Osteoblast (primary cell): ENCODE measurements around the gene AP5S1. TPM values are rescaled to one million over a fixed set of nuclear protein-coding genes. Genes with fewer than 3 reads are reported as not detected.

ENCODE experiments used
- DNase-seq: peaks from one replicate; pipeline ENCODE4 v3.0.0; 2011; ENCODE audit warnings: low spot score, mixed read lengths; ENCODE audit not compliant: insufficient read length; ENCODE audit errors: missing footprints
- H2AFZ ChIP-seq: 2 replicates; pipeline ENCODE4 v1.6.0; 2011; ENCODE audit warnings: mild to moderate bottlenecking, low read length
- H3K27ac ChIP-seq: 2 replicates; pipeline ENCODE4 v1.5.1; 2011; ENCODE audit warnings: mild to moderate bottlenecking, low read depth, low read length, moderate library complexity
- H3K27me3 ChIP-seq: 2 replicates; pipeline ENCODE4 v1.6.0; 2012; ENCODE audit warnings: mild to moderate bottlenecking, control low read depth, inconsistent platforms, low read length, moderate library complexity; ENCODE audit not compliant: insufficient read depth
- H3K36me3 ChIP-seq: 2 replicates; pipeline ENCODE4 v1.5.1; 2011; ENCODE audit warnings: mild to moderate bottlenecking, low read length, control low read depth, moderate library complexity; ENCODE audit not compliant: insufficient read depth
- H3K4me1 ChIP-seq: 2 replicates; pipeline ENCODE4 v1.5.1; 2011; ENCODE audit warnings: mild to moderate bottlenecking, low read length, control low read depth, moderate library complexity; ENCODE audit not compliant: insufficient read depth
- H3K4me2 ChIP-seq: 2 replicates; pipeline ENCODE4 v1.6.0; 2011; ENCODE audit warnings: mild to moderate bottlenecking, low read length; ENCODE audit not compliant: insufficient read depth
- H3K4me3 ChIP-seq: fragments of 200-600 bp; sonication (generic); 3 replicates; pipeline ENCODE4 v1.5.1; 2012; ENCODE audit warnings: mild to moderate bottlenecking, low read length, inconsistent platforms; ENCODE audit not compliant: insufficient read depth
- H3K79me2 ChIP-seq: 2 replicates; pipeline ENCODE4 v1.6.0; 2012; ENCODE audit warnings: mild to moderate bottlenecking, low read length, control low read depth, inconsistent platforms; ENCODE audit not compliant: insufficient read depth
- H3K9me3 ChIP-seq: 2 replicates; pipeline ENCODE4 v1.5.1; 2011; ENCODE audit warnings: low read depth, low read length, control low read depth
- H4K20me1 ChIP-seq: 2 replicates; pipeline ENCODE4 v1.6.0; 2012; ENCODE audit warnings: mild to moderate bottlenecking, low read length, control low read depth; ENCODE audit not compliant: insufficient read depth
- total RNA-seq: library from RNA; depleted of rRNA; stranded (reverse); fragments of >200 nt; gene quantifications from 2 replicates; pipeline ENCODE4 v1.2.3, GENCODE V29; 2012
- TF ChIP-seq, protein P1 (sequence below): IDR thresholded peaks from 2 replicates; pipeline ENCODE4 v1.5.1; 2011; ENCODE audit warnings: mild to moderate bottlenecking, low read depth, low read length, moderate library complexity; ENCODE audit errors: extremely low read depth

AP5S1 gene
- total RNA-seq, 1 donor, result 25.3 TPM

DNA sequence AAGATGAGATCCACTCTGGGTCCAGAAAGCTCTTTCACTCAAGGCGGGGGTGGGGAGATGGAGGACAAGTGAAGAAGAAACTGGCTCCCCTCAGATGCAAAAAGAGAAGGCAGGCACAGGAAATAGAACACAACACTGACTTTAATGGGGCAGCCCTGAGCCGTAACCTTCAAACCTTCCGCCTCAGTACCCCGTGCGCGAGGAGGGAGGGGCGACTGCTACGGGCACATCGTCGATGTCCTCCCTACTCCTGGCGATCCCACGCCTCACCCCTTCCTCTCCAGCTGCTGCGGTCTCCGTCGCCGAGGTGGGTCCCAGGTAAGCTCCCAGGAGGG lies 43.0 kb upstream of the AP5S1 start:
- TF ChIP-seq, protein P1, sequence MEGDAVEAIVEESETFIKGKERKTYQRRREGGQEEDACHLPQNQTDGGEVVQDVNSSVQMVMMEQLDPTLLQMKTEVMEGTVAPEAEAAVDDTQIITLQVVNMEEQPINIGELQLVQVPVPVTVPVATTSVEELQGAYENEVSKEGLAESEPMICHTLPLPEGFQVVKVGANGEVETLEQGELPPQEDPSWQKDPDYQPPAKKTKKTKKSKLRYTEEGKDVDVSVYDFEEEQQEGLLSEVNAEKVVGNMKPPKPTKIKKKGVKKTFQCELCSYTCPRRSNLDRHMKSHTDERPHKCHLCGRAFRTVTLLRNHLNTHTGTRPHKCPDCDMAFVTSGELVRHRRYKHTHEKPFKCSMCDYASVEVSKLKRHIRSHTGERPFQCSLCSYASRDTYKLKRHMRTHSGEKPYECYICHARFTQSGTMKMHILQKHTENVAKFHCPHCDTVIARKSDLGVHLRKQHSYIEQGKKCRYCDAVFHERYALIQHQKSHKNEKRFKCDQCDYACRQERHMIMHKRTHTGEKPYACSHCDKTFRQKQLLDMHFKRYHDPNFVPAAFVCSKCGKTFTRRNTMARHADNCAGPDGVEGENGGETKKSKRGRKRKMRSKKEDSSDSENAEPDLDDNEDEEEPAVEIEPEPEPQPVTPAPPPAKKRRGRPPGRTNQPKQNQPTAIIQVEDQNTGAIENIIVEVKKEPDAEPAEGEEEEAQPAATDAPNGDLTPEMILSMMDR, result no peak
- no peaks in the 10 kb centered on the region for H3K36me3 ChIP-seq
- H3K9me3 ChIP-seq, result no peaks in the 10 kb centered on the region
- H3K79me2 ChIP-seq, result no peaks in the 10 kb centered on the region
- peak overlapping the region; percentile 94 for H3K4me2 ChIP-seq
- peaks cover 16% of the 10 kb centered on the region for H3K4me1 ChIP-seq
- no peak overlapping the region for H3K27ac ChIP-seq
- H2AFZ ChIP-seq, result peak overlapping the region; percentile 98
- peaks cover 5% of the 10 kb centered on the region for H4K20me1 ChIP-seq
- no peak for DNase-seq
- peak overlapping the region; percentile 78 for H3K4me3 ChIP-seq
- H3K27me3 ChIP-seq, result peaks cover 6% of the 10 kb centered on the region

DNA sequence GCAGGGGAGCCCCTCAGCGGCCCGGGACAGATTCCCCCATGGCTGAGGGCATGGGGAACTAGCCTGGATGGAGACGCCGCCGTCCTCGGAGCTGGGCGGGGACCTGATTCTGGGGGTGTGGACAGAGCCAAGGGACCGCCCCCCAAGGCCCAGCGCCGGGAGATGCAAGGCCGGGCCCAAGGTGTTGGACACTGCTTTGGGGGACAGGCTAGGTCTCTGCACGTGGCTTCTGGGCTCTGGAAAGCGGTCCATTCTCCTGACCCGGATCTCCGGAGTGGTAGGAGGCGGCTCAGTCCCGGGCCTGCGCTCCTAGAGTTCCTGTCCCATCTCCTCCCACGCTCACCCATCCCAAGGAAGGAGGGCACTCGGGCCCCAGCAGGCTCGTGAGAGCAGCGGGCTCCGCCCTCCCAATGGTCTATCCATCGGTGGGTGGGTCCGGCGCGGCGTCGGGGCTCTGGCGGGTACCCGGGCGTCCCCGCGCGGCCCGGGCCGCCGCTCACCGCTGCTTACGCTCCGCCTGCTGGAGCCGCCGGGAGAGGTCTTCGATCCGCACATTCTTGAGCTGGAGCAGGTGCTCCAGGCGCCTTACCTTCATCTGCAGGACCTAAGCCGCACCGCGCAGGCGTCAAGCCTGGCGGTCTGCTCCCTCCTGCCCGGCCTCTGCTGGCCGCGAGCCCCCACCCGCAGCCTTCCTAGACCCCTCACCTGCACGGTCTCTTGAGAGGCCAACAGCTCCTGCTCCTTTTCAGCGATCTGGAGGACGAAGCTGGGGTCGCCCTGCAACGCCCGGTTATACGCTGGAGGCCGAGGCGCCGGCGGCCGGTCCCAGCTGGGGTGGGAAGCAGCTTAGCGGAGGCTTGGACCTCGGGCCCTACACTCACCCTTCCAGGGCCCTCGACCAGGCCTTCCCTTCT lies 42.4 kb upstream of the AP5S1 start:
- peak; percentile 97 for DNase-seq
- TF ChIP-seq, protein P1, result no peak
- Histone ChIP-seq H4K20me1 (peaks cover 11% of the 10 kb centered on the region), H3K4me3 (peak overlapping the region; percentile 78), H2AFZ (peak overlapping the region; percentile 98), H3K4me1 (peaks cover 16% of the 10 kb centered on the region), H3K9me3 (no peaks in the 10 kb centered on the region), H3K4me2 (peak overlapping the region; percentile 94), H3K27ac (no peak overlapping the region), H3K27me3 (peaks cover 6% of the 10 kb centered on the region), H3K79me2 (peaks cover 3% of the 10 kb centered on the region), H3K36me3 (no peaks in the 10 kb centered on the region)

- TF ChIP-seq, protein P1, result no peak
- no peak overlapping the region for H3K27ac ChIP-seq
- peak; percentile 60 for DNase-seq
Observed at GRCh38 chr20:3778976-3779375, 41.4 kb upstream of the AP5S1 start.

DNA sequence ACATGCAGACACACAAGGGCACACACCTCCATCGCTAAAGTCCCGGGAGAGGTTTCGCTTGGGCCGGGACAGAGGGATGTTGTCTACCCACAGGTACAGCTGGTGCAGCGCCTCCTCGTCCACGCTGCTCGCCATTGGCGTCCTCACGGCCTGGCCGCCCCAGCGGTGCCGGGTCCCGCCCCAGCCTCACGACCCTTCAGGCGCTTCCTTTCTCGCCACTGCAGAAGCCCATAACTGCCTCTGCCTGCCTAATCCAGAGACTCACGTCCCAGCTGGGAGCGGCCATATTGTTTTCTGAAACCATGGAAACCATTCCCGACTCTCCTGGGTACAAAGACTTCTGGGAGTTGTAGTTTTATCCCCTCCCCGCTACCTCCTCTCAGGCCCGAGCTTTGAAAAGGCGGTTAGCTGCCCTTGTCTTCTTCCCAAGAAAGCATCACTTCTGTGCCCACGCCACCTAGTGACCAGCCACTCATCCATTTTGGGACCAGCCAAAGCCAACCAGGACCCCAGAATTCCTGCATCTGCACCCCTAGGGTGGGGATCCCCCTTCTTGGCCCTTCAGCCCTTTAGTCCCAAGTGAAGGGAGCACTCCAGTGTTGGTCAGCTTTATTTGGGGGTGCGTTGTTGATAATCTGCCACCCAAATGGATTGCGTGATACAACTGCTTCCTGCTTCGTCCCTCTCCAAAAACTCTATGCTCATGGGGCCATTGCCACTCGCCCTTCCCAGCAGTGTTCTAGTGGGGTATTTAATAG lies 39.0 kb upstream of the AP5S1 start, which contains the start of gene SPEF1:
Gene SPEF1 (minus strand): TSS at position 296 of the 758 bp plus-strand sequence. CDS start 161 bp downstream, at position 135.
- H4K20me1 ChIP-seq, result peaks cover 39% of the 10 kb centered on the region
- peaks cover 31% of the 10 kb centered on the region for H3K4me1 ChIP-seq
- H3K9me3 ChIP-seq, result no peaks in the 10 kb centered on the region
- TF ChIP-seq, protein P1, result peak; percentile 67
- H3K79me2 ChIP-seq, result peaks cover 35% of the 10 kb centered on the region
- peak within 1 kb of the TSS; percentile 87 for H3K4me2 ChIP-seq
- peaks cover 6% of the 10 kb centered on the region for H3K27me3 ChIP-seq
- H3K27ac ChIP-seq, result no peak within 1 kb of the TSS
- H2AFZ ChIP-seq, result peak within 1 kb of the TSS; percentile 75
- peak within 1 kb of the TSS; percentile 66 for H3K4me3 ChIP-seq
- peak; percentile 100 for DNase-seq
- H3K36me3 ChIP-seq, result peaks cover 5% of the 10 kb centered on the region

More at GRCh38 chr20:3778976-3779375, 41.4 kb upstream of the AP5S1 start:
- Histone ChIP-seq H3K9me3 (no peaks in the 10 kb centered on the region), H3K4me2 (no peak overlapping the region), H3K79me2 (peaks cover 12% of the 10 kb centered on the region), H3K27me3 (peaks cover 6% of the 10 kb centered on the region), H4K20me1 (peaks cover 19% of the 10 kb centered on the region), H3K4me1 (peaks cover 16% of the 10 kb centered on the region), H3K36me3 (no peaks in the 10 kb centered on the region), H2AFZ (no peak overlapping the region), H3K4me3 (no peak overlapping the region)
